Gastrocnemius medialis (tissue), 4 donors: ENCODE data around the gene ANKRD13B.

Experiments
- POLR2A ChIP-seq, 2 donors: fragments of 450-650 bp; IDR thresholded peaks; one replicate each; pipeline ENCODE4 v1.6.1; 2017; ENCODE audit warnings: antibody characterized with exemption in 2 of 2, mild to moderate bottlenecking in 2 of 2, moderate library complexity in 2 of 2
- TF ChIP-seq, protein P1 (sequence below), 5 experiments: fragments of 450-650 bp in 3 of 5; fragments of 200-600 bp in 2 of 5; sonication (generic) in 2 of 5; IDR thresholded peaks in 4 of 5; conservative IDR thresholded peaks in 1 of 5; 1 replicate in 4 of 5; 2 replicates in 1 of 5; pipeline ENCODE4 v1.5.1; 2016 to 2019; ENCODE audit warnings: antibody characterized with exemption in 5 of 5, mild to moderate bottlenecking in 3 of 5, moderate library complexity in 3 of 5

DNA sequence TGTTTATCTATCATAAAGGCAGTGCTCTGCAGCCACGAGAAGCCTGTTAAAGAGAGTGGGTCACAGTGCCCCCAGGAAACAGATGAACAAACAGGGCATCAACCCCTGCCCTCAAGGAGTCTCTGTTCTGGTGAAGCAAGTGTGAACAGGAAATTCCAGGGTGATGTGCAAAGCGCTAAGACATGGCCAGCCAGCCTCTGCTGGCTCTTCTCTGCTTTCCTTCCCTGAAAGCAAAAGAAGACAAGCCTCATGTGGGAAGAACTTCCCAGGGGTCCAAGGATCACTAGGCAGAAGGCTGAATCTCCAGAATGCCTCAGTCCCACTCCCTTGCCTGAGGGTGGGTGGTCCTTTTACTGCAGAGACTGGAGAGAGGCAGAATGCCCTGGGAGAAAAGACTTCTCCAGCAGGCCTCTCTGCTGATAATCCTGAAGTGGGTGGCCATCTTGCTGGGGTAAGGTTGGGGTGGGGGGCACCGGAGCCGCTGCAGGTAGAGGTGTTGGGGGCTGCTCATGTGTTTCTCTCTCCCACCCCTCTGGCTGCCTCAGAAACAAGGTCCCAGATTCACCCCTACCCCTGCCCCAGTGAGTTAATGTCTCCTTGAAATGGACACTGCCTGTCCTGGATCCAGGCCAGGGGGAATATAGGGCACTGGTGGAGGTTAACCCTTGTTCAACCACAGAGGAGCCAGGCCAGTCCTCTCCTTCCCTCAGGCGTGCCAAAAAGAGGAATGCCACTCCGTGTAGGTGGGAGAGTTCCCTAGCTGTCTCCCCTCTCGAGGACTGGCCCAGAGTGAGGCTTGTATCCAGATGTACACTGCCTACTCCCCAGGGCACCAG lies 2.4 kb downstream of the ANKRD13B start:
- TF ChIP-seq, protein P1, sequence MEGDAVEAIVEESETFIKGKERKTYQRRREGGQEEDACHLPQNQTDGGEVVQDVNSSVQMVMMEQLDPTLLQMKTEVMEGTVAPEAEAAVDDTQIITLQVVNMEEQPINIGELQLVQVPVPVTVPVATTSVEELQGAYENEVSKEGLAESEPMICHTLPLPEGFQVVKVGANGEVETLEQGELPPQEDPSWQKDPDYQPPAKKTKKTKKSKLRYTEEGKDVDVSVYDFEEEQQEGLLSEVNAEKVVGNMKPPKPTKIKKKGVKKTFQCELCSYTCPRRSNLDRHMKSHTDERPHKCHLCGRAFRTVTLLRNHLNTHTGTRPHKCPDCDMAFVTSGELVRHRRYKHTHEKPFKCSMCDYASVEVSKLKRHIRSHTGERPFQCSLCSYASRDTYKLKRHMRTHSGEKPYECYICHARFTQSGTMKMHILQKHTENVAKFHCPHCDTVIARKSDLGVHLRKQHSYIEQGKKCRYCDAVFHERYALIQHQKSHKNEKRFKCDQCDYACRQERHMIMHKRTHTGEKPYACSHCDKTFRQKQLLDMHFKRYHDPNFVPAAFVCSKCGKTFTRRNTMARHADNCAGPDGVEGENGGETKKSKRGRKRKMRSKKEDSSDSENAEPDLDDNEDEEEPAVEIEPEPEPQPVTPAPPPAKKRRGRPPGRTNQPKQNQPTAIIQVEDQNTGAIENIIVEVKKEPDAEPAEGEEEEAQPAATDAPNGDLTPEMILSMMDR (IDR thresholded peaks at IDR 0.05 in 4 of 5, conservative IDR thresholded peaks at IDR 0.05 in 1 of 5), result no peak
- TF ChIP-seq POLR2A (IDR thresholded peaks at IDR 0.05), result no peak
